Right lung (tissue), 5 donors: Measurements from ENCODE around the gene CLDND2. TPM values are rescaled to one million over a fixed set of nuclear protein-coding genes. Genes with fewer than 3 reads are reported as not detected.

Source experiments
- DNase-seq, 2 donors: peaks; one replicate each; pipeline ENCODE4 v3.0.0-alpha.2; 2013
- polyA plus RNA-seq, 5 donors: library from polyadenylated mRNA; unstranded; fragments of 120-200 nt; gene quantifications; one replicate each; pipeline versions ENCODE4 v1.2.1 to v1.2.3, GENCODE V29; 2013; ENCODE audit warnings: inconsistent platforms in 1 of 5, low replicate concordance in 1 of 5; ENCODE audit not compliant: insufficient read length in 5 of 5, insufficient read depth in 1 of 5

CLDND2 gene
- polyA plus RNA-seq, 5 donors: 0.83 to 2.2 (median 1.6) TPM

DNA sequence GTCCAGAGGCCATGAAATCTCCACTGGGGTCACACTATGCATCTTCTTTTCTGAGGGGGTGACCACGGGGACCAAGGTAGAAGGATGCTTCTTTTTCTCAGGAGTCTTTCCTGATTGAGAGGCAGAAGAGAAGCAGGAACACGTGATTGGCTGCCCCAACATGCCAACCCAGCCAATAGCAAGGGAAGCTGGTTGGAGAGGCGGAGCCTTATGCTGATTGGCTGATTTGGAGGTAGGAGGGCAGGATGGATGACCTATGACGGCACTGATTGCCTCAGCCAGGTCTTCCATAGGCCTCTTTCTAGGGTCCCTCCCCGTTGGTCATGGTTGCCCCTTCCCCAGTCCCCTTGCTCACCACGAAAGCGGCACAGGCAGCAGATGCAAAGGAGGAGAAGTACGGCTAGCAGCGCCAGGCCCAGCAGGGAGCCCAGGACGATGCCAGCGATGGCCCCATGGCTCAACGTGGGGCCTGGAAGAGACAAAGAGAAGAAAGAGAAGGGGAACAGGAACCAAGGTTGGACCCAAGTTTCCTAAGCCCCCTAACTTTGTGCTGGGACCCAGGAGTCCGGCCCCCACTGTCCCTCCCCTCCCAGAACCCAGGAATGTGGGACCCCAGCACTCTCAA lies 34.9 kb downstream of the CLDND2 start:
- no peak for DNase-seq

DNA sequence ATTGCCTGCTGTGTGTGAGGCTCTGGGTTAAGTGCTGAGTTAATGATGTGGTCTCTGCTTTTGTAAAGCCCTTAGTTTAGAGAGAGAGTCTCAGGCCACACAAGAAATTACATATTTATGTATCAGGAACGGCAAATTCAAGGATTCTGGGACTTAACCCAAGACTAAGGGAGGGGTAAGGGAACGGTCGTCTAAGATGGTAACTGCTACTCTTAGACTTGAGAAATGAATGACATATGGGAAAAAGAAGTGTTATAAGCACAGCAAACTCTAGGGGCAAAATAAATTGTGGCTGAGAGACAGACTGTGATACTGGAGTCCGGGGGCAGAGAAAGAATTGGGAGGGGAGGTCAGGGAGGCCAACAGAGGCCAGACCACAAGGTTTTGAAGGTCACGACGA lies 37.1 kb downstream of the CLDND2 start:
- no peak for DNase-seq

GRCh38 chr19:51331193-51331592 lies 37.6 kb downstream of the CLDND2 start:
- no peak for DNase-seq

GRCh38 chr19:51330366-51330765 lies 38.4 kb downstream of the CLDND2 start:
- DNase-seq: no peak

- DNase-seq: no peak
Observed at GRCh38 chr19:51329411-51329810, 39.4 kb downstream of the CLDND2 start.

DNA sequence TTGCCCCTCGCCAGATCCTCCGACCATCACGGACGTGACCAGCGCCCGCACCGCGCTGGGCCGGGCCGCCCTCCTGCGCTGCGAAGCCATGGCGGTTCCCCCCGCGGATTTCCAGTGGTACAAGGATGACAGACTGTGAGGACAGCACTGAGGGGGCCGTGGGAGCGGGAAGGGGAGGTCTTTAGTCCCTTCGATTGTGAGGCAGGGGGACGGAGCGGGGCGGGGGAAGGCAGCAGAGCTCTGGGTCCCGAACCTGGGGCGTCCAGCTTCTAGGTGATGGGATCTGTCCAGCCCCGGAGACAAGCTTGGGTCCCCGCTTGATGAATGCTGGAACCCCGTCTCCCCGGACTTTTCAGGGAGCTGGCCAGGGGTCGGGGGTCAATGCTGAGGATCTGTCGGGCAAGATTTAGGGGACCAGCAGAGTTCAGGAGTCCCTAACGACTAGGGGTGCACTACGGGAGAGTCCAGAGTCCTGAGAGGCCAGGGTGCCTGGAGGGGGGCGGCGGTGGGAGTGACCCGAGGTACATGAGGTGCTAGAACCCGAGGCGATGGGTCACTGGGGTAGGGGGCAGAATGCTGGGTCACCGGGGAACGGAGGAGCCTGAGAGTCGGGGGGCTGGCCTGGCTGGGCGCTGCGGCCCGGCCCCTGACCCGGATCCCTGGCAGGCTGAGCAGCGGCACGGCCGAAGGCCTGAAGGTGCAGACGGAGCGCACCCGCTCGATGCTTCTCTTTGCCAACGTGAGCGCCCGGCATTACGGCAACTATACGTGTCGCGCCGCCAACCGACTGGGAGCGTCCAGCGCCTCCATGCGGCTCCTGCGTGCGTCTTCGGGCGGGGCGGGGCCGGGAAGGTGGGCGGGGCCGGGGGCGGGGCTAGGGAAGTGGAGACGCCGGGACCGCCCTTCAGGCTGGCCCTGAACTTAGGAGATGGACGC lies 41.5 kb downstream of the CLDND2 start:
- DNase-seq: no peak

DNA sequence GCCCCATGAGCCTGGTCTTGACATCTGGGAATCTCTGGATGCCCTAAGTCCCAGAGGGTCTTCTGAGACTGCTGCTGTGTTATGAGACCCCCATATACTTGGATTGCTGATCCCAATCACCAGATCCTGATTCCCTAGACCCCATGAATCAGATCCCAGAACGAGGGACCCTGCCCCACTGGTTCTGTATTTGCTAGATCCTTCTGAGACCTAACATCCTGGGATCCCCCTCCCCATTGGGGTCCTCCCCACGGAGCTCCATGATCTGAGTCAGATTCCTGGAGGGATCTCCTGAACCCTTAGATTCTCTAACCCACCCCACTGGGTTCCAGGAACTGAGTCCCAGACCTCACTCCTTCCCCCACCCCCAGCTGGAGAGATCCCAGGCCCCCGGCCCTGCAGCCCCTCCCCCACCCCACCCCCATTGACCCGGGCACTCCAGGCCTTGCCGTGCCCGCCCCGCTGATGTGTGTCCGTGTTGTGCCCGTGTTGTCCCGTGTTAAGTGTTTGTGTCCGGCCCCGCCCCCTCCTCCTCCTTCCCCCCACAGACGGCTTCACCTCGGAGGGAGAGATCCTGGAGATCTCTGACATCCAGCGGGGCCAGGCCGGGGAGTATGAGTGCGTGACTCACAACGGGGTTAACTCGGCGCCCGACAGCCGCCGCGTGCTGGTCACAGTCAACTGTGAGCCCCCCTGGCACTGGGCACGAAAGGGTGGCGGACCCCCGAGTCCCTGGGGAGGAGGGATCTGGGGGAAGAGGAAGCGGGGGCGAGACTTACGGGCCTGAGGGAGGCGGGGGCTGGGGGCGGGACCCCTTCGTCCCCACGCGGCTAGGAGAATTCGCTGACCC lies 42.4 kb downstream of the CLDND2 start:
- no peak for DNase-seq

GRCh38 chr19:51325161-51325976 lies 43.4 kb downstream of the CLDND2 start:
- DNase-seq: no peak

- DNase-seq: no peak
Observed at GRCh38 chr19:51324167-51324481, 44.7 kb downstream of the CLDND2 start.

DNA sequence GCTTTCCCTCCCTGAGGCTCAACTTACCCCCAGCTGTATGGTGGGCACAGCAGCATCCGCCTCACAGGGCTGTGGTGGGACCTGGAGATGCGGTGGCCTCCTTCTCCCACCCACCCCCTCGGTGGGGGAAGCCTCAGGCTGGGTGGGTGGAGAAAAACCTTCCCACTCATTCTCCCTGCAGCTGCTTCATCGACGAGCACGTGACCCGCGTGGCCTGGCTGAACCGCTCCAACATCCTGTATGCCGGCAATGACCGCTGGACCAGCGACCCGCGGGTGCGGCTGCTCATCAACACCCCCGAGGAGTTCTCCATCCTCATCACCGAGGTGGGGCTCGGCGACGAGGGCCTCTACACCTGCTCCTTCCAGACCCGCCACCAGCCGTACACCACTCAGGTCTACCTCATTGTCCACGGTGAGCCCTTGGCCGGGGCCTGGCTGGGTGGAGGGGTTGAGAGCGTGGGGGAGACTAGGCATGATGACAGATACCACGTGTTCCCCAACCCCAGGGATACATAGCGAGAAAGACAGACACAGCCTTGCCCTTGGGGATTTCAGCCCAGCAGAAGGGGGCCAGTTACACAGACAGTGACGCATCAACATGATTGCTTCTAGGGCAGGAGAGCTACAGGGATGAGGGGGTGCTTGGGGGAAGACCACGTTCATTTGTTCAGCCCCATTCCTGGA lies 45.2 kb downstream of the CLDND2 start:
- no peak for DNase-seq

DNA sequence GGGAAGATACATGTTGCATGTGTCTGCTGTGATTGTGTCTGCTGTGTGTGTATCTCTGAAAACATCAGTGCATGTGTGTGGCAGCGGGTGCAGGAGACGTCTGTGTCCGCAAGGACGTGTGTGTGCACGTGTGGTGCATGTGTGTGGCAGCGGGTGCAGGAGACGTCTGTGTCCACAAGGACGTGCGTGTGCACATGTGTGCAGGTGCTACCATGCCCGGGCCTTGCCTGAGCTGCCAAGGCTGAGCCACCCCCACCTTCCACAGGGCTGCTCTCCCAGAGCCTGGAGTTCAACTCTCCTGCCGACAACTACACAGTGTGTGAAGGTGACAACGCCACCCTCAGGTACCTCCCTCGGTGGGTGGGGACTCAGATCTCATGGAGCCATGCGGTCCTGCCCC lies 47.0 kb downstream of the CLDND2 start:
- no peak for DNase-seq

GRCh38 chr19:51320280-51320657 lies 48.5 kb downstream of the CLDND2 start:
- DNase-seq: no peak

DNA sequence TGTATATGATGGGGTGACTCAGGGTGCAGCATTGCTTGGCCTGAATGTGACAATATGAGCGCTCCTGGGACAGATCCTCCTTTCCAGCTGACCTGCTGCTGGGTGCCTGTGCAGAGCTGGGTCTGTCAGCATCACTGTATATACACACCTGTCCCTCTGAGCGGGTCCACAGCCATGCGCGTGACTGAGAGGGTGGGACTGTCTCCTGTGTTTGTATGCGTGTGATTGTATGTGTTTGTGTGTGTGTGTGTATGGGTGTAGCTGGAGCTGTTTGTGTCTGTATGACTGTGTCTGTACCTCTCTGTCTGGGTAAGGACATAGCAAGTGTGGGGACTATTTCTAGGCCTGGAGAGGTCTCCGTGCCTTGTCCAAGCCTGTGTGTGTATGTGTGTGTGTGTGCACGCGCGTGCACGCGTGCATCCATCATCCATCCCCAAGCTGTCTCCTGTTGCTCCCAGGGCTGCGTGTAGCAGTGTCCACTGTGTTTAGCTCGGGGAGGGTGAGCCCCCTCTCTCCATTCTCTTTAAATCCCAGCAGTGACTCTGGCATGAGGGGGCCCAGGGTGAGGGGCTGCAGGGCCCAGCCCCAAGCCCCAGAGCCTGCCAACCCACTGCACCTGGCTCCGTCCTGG lies 49.0 kb downstream of the CLDND2 start:
- DNase-seq: no peak

DNA sequence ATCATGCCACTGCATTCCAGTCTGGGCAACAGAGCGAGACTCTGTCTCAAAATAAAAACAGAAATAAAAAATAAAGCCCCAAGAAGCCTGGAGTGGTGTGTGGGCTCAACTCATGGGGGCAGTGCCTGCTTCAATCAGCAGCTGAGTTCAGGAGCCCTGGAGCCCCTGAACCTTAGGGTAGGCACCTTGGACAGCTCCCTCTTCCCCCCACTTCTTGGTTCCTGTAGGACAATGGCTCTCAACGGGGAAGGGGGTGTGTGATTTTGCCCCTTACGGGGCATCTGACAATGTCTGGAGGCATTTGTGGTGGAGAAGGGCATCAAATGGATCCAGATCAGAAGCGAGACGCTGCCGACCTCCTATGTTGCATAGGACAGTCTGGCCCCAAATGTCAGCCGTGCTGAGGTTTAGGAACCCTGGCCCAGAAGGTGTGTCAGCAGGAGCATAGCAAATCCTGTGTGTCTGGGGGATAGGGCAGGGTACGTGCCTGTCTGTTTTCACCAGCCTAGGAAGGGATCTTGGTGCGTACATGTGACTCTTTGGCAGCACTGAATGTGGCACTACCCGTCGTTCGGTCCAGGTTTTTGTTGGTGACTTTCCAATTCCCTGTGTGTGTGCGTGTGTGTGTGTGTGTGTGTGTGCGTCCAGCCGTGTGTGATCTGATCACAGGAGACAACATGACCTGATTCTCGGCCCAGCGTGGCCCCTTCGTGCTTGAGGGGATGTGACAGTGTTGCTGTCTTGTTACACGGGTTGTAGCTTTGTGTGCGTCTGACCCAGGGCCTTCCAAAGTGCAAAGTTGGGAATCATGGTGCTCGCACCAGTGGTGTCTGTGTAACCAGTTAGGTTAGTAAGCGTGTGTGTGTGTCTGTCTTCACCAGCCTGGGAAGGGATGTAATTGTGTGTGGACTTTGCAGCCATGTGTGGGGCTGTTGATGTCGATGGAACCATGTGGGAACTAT lies 49.8 kb downstream of the CLDND2 start:
- DNase-seq: no peak

DNA sequence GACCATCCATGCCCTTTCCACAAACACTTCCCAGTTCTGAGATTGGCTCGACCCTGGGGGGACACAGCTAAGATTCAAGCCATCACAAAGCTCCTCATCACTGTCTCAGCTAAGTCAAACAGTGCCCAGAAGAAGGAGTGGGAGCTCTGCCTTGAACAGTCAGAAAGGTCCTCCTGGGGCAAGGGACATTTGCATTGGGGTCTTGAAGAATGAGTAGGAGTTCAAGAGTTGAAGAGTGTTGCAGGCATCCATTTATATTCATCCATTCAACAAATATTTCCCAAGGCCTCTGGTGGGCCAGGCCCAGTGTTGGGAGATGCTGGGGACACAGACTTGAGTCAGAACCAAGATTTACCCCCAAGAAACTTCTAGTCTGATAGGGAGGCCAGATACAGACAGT lies 50.8 kb downstream of the CLDND2 start:
- no peak for DNase-seq

GRCh38 chr19:51317376-51317775 lies 51.4 kb downstream of the CLDND2 start:
- DNase-seq: no peak
